ENCODE measurements around the gene NCKAP5L.

- no peak for TF ChIP-seq CTCF (conservative IDR thresholded peaks at IDR 0.05 in 1 of 2, IDR thresholded peaks at IDR 0.05 in 1 of 2; ENCODE audit: low read depth in 1 of 2, low read length in 2 of 2)
- no peak for TF ChIP-seq EZH2 (IDR thresholded peaks at IDR 0.05; ENCODE audit: low read length, missing control alignments)
Measured at GRCh38 chr12:49811961-49812401, 16.2 kb downstream of the NCKAP5L start.

Measured in fibroblast of lung (primary cell).